Activated T-helper 1 cell treated with anti-CD3 and anti-CD28 coated beads, Interleukin-2, amount 50 U/mL, for 16 hours (primary cell): Measurements from ENCODE around the gene SERPINA1.

Experiments used
- DNase-seq, 2 donors: peaks; one replicate each; pipeline ENCODE4 v3.0.0-alpha.2; 2020; ENCODE audit warnings: low read depth in 1 of 2, low spot score in 1 of 2

SERPINA1 gene

GRCh38 chr14:94398182-94398479 lies 9.7 kb upstream of the SERPINA1 start:
- DNase-seq, result no peak

GRCh38 chr14:94397289-94398181 lies 9.1 kb upstream of the SERPINA1 start:
- DNase-seq, result no peak

- no peak for DNase-seq
Measured at GRCh38 chr14:94396628-94397225, 8.3 kb upstream of the SERPINA1 start.

GRCh38 chr14:94395888-94396574 lies 7.6 kb upstream of the SERPINA1 start:
- no peak for DNase-seq

GRCh38 chr14:94395282-94395887 lies 7.0 kb upstream of the SERPINA1 start:
- DNase-seq, result no peak

- no peak for DNase-seq
Measured at GRCh38 chr14:94394581-94395207, 6.3 kb upstream of the SERPINA1 start.

GRCh38 chr14:94394025-94394493 lies 5.7 kb upstream of the SERPINA1 start:
- DNase-seq, result no peak

GRCh38 chr14:94393474-94393873 lies 5.1 kb upstream of the SERPINA1 start:
- no peak for DNase-seq

GRCh38 chr14:94392510-94392935 lies 4.1 kb upstream of the SERPINA1 start:
- DNase-seq, result no peak

GRCh38 chr14:94391281-94391975 lies 3.0 kb upstream of the SERPINA1 start:
- no peak for DNase-seq

GRCh38 chr14:94390372-94391086 lies 2.1 kb upstream of the SERPINA1 start:
- no peak for DNase-seq

- no peak for DNase-seq
Measured at GRCh38 chr14:94389731-94390371, 1.4 kb upstream of the SERPINA1 start.

GRCh38 chr14:94389104-94389469 lies 685 bp upstream of the SERPINA1 start:
- DNase-seq, result no peak

GRCh38 chr14:94388027-94388383 lies 397 bp downstream of the SERPINA1 start:
- DNase-seq, result no peak

GRCh38 chr14:94387051-94388026 lies 1.1 kb downstream of the SERPINA1 start:
- DNase-seq, result no peak

GRCh38 chr14:94386085-94387031 lies 2.0 kb downstream of the SERPINA1 start:
- no peak for DNase-seq

GRCh38 chr14:94385553-94386057 lies 2.8 kb downstream of the SERPINA1 start:
- no peak for DNase-seq
